Measurements from ENCODE around the gene KNOP1. TPM values are rescaled to one million over a fixed set of nuclear protein-coding genes. Genes with fewer than 3 reads are reported as not detected.
"Not testable (repeated sequence)": the region's sequence is repeated elsewhere in the genome, so short reads cannot be mapped to it uniquely, and the experiment has no call there.

The KNOP1 gene
- total and polyA plus RNA-seq, 2 donors from 2014 or later, result 10.2 to 17.9 TPM

DNA sequence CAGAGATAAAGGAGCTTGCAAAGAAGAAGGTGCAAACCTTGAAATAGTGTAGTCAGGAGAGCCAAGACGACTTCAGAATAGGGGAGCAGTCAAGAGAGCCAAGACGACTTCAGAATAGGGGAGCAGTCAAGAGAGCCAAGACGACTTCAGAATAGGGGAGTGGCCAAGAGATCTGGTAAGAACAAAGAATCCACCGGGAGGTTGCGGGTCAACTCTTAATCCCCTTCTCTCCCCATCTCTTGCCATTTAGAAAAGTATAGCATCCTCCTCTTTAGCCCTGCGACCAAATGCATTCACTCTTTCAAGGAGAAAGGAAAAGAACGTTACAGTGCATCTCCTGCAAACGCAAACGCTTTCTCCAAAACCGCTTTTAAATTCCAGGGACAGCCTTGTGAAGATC, 713 bp downstream of the KNOP1 start:
- Histone ChIP-seq H3K36me3 (ENCODE audit: control insufficient read depth in 2 of 3, insufficient read depth in 3 of 3, low read length in 3 of 3) (peaks cover 0 to 3% (median 0%) of the 10 kb centered on the region in 3 donors), H3K27me3 (ENCODE audit: control insufficient read depth, insufficient read depth, low read length) (no peaks in the 10 kb centered on the region), H3K4me1 (ENCODE audit: control insufficient read depth in 2 of 3, insufficient read depth in 2 of 3, low read depth in 1 of 3, low read length in 3 of 3) (peaks cover 0 to 11% (median 0%) of the 10 kb centered on the region in 3 donors), H3K4me3 (ENCODE audit: low read length in 3 of 3) (peak overlapping the region; percentile 92 to 95 (median 93)), H3K9me3 (ENCODE audit: control insufficient read depth in 2 of 3, insufficient read depth in 1 of 3, low read length in 3 of 3) (no peaks in the 10 kb centered on the region), H3K9ac (ENCODE audit: low read length in 3 of 3) (peak overlapping the region; percentile 2 to 81 (median 59)), H3K27ac (ENCODE audit: low read depth in 2 of 2, low read length in 2 of 2) (peak overlapping the region; percentile 78 to 86)
- DNase-seq (peak in 1 of 5 donors; percentile 30), FAIRE-seq (no peak)
- intact Hi-C loops (cut with DNase I), result no loop called here
- TF ChIP-seq, protein P1, sequence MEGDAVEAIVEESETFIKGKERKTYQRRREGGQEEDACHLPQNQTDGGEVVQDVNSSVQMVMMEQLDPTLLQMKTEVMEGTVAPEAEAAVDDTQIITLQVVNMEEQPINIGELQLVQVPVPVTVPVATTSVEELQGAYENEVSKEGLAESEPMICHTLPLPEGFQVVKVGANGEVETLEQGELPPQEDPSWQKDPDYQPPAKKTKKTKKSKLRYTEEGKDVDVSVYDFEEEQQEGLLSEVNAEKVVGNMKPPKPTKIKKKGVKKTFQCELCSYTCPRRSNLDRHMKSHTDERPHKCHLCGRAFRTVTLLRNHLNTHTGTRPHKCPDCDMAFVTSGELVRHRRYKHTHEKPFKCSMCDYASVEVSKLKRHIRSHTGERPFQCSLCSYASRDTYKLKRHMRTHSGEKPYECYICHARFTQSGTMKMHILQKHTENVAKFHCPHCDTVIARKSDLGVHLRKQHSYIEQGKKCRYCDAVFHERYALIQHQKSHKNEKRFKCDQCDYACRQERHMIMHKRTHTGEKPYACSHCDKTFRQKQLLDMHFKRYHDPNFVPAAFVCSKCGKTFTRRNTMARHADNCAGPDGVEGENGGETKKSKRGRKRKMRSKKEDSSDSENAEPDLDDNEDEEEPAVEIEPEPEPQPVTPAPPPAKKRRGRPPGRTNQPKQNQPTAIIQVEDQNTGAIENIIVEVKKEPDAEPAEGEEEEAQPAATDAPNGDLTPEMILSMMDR (IDR thresholded peaks at IDR 0.05; ENCODE audit: borderline replicate concordance, extremely low read depth, insufficient read depth), result no peak

DNA sequence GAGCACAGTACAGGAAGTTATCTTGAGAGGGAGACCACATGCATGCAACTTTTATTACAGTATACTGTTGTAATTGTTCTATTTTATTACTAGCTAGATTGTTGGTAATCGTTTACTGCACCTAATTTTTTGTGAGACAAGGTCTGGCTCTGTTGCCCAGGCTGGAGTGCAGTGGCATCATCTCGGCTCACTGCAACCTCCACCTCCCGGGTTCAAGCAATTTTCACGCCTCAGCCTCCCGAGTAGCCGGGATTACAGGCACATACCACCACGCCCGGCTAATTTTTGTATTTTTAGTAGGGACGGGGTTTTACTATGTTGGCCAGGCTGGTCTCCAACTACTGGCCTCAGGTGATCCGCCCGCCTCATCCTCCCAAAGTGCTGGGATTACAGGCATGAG, 1.3 kb downstream of the KNOP1 start:
- intact Hi-C loops (cut with DNase I); H3K9me3 ChIP-seq (ENCODE audit: control insufficient read depth in 2 of 3, insufficient read depth in 1 of 3, low read length in 3 of 3); H3K27me3 ChIP-seq (ENCODE audit: control insufficient read depth, insufficient read depth, low read length); H3K36me3 ChIP-seq (ENCODE audit: control insufficient read depth in 2 of 3, insufficient read depth in 3 of 3, low read length in 3 of 3); DNase-seq; FAIRE-seq; H3K27ac ChIP-seq (ENCODE audit: low read depth in 2 of 2, low read length in 2 of 2): not testable (repeated sequence)
- Histone ChIP-seq H3K4me1 (ENCODE audit: control insufficient read depth in 2 of 3, insufficient read depth in 2 of 3, low read depth in 1 of 3, low read length in 3 of 3) (peaks cover 0 to 11% (median 0%) of the 10 kb centered on the region in 3 donors), H3K9ac (ENCODE audit: low read length in 3 of 3) (peak overlapping the region in 1 of 3 donors; percentile 59), H3K4me3 (ENCODE audit: low read length in 3 of 3) (peak overlapping the region in 2 of 3 donors; percentile 93 to 95)

DNA sequence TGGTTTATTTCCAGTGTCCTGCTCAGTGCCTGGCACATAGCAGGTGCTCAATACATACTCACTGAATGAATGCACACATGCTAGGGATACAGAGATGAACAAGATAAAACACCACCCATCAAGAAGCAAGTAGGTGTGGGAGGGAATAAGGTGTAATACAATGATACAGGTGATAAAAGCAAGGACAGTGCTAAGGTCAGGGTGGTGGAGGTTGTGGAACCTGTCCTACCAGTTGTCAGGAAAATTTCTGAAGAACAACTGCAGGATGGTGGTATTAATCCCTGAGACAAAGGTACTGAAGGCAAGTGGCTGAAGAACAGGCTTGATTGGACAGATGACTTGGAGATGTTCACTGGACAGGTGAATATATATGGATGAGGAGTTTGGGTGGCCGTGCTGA, 1.8 kb downstream of the KNOP1 start:
- intact Hi-C loops (cut with DNase I), result no loop called here
- no peak overlapping the region for H3K27ac ChIP-seq (ENCODE audit: low read depth in 2 of 2, low read length in 2 of 2)
- no peaks in the 10 kb centered on the region for H3K9me3 ChIP-seq (ENCODE audit: control insufficient read depth in 2 of 3, insufficient read depth in 1 of 3, low read length in 3 of 3)
- H3K9ac ChIP-seq (ENCODE audit: low read length in 3 of 3), result no peak overlapping the region
- peaks cover 0 to 13% (median 4%) of the 10 kb centered on the region in 3 donors for H3K4me1 ChIP-seq (ENCODE audit: control insufficient read depth in 2 of 3, insufficient read depth in 2 of 3, low read depth in 1 of 3, low read length in 3 of 3)
- FAIRE-seq (no peak), DNase-seq (peak in 1 of 5 donors; percentile 4)
- H3K36me3 ChIP-seq (ENCODE audit: control insufficient read depth in 2 of 3, insufficient read depth in 3 of 3, low read length in 3 of 3), result peaks cover 0 to 3% (median 0%) of the 10 kb centered on the region in 3 donors
- H3K4me3 ChIP-seq (ENCODE audit: low read length in 3 of 3), result peak overlapping the region in 1 of 3 donors; percentile 15
- TF ChIP-seq, protein P1 (IDR thresholded peaks at IDR 0.05; ENCODE audit: borderline replicate concordance, extremely low read depth, insufficient read depth), result no peak
- no peaks in the 10 kb centered on the region for H3K27me3 ChIP-seq (ENCODE audit: control insufficient read depth, insufficient read depth, low read length)

DNA sequence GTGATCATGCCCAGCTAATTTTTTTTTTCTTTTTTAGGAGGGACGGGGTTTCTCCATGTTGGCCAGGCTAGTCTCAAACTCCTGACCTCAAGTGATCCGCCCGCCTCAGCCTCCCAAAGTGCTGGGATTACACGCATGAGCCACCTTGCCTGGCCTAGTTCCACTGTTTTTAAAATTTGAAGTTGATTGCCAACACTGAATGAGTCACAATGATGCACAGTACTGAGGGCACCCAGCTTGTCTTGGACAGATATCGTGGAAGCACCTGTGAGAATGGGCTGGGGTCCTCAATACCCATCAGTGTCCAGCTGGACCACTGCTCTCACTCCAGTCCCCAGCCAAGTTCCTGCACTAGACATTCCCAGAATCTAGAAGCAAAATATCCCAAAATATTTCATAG, 2.5 kb downstream of the KNOP1 start:
- TF ChIP-seq, protein P1 (IDR thresholded peaks at IDR 0.05; ENCODE audit: borderline replicate concordance, extremely low read depth, insufficient read depth), result no peak
- H3K27me3 ChIP-seq (ENCODE audit: control insufficient read depth, insufficient read depth, low read length), result no peaks in the 10 kb centered on the region
- intact Hi-C loops (cut with DNase I), result no loop called here
- DNase-seq (peak in 1 of 5 donors; percentile 4), FAIRE-seq (no peak)
- no peaks in the 10 kb centered on the region for H3K9me3 ChIP-seq (ENCODE audit: control insufficient read depth in 2 of 3, insufficient read depth in 1 of 3, low read length in 3 of 3)
- H3K4me1 ChIP-seq (ENCODE audit: control insufficient read depth in 2 of 3, insufficient read depth in 2 of 3, low read depth in 1 of 3, low read length in 3 of 3), result peaks cover 0 to 17% (median 6%) of the 10 kb centered on the region in 3 donors
- H3K27ac ChIP-seq (ENCODE audit: low read depth in 2 of 2, low read length in 2 of 2), result no peak overlapping the region
- no peak overlapping the region for H3K4me3 ChIP-seq (ENCODE audit: low read length in 3 of 3)
- no peak overlapping the region for H3K9ac ChIP-seq (ENCODE audit: low read length in 3 of 3)
- peaks cover 0 to 3% (median 0%) of the 10 kb centered on the region in 3 donors for H3K36me3 ChIP-seq (ENCODE audit: control insufficient read depth in 2 of 3, insufficient read depth in 3 of 3, low read length in 3 of 3)
